Measurements from ENCODE around the gene FYB2.

The FYB2 gene

GRCh38 chr1:56835657-56836056 lies 16.5 kb upstream of the FYB2 start:
- DNase-seq (ENCODE audit: low read depth in 4 of 4, low spot score in 1 of 4) = no peak

GRCh38 chr1:56834137-56834900 lies 15.1 kb upstream of the FYB2 start:
- no peak for DNase-seq (ENCODE audit: low read depth in 4 of 4, low spot score in 1 of 4)

- no peak for DNase-seq (ENCODE audit: low read depth in 4 of 4, low spot score in 1 of 4)
Observed at GRCh38 chr1:56833088-56833487, 13.9 kb upstream of the FYB2 start.

GRCh38 chr1:56831871-56832693 lies 12.9 kb upstream of the FYB2 start:
- DNase-seq (ENCODE audit: low read depth in 4 of 4, low spot score in 1 of 4) = peak; percentile 25 to 55 (median 48)

- no peak for DNase-seq (ENCODE audit: low read depth in 4 of 4, low spot score in 1 of 4)
Observed at GRCh38 chr1:56830052-56830451, 10.8 kb upstream of the FYB2 start.

GRCh38 chr1:56827711-56828110 lies 8.5 kb upstream of the FYB2 start:
- DNase-seq (ENCODE audit: low read depth in 4 of 4, low spot score in 1 of 4) = no peak

GRCh38 chr1:56825436-56825835 lies 6.2 kb upstream of the FYB2 start:
- DNase-seq (ENCODE audit: low read depth in 4 of 4, low spot score in 1 of 4) = no peak

- no peak for DNase-seq (ENCODE audit: low read depth in 4 of 4, low spot score in 1 of 4)
Observed at GRCh38 chr1:56824938-56825337, 5.7 kb upstream of the FYB2 start.

- no peak for DNase-seq (ENCODE audit: low read depth in 4 of 4, low spot score in 1 of 4)
Observed at GRCh38 chr1:56824271-56824670, 5.1 kb upstream of the FYB2 start.

GRCh38 chr1:56821462-56821797 lies 2.2 kb upstream of the FYB2 start:
- DNase-seq (ENCODE audit: low read depth in 4 of 4, low spot score in 1 of 4) = no peak

- peak; percentile 38 to 66 (median 54) for DNase-seq (ENCODE audit: low read depth in 4 of 4, low spot score in 1 of 4)
Observed at GRCh38 chr1:56820755-56821461, 1.7 kb upstream of the FYB2 start.

GRCh38 chr1:56817716-56818463 lies 1.3 kb downstream of the FYB2 start:
- no peak for DNase-seq (ENCODE audit: low read depth in 4 of 4, low spot score in 1 of 4)

GRCh38 chr1:56816909-56817308 lies 2.3 kb downstream of the FYB2 start:
- DNase-seq (ENCODE audit: low read depth in 4 of 4, low spot score in 1 of 4) = no peak

- no peak for DNase-seq (ENCODE audit: low read depth in 4 of 4, low spot score in 1 of 4)
Observed at GRCh38 chr1:56816264-56816663, 2.9 kb downstream of the FYB2 start.

- no peak for DNase-seq (ENCODE audit: low read depth in 4 of 4, low spot score in 1 of 4)
Observed at GRCh38 chr1:56814205-56814604, 5.0 kb downstream of the FYB2 start.

GRCh38 chr1:56811331-56811730 lies 7.9 kb downstream of the FYB2 start:
- DNase-seq (ENCODE audit: low read depth in 4 of 4, low spot score in 1 of 4) = no peak

GRCh38 chr1:56808410-56808809 lies 10.8 kb downstream of the FYB2 start:
- no peak for DNase-seq (ENCODE audit: low read depth in 4 of 4, low spot score in 1 of 4)

GRCh38 chr1:56806804-56807203 lies 12.4 kb downstream of the FYB2 start:
- DNase-seq (ENCODE audit: low read depth in 4 of 4, low spot score in 1 of 4) = no peak

- DNase-seq (ENCODE audit: low read depth in 4 of 4, low spot score in 1 of 4) = no peak
Observed at GRCh38 chr1:56803561-56804156, 15.5 kb downstream of the FYB2 start.

GRCh38 chr1:56799605-56800400 lies 19.4 kb downstream of the FYB2 start:
- DNase-seq (ENCODE audit: low read depth in 4 of 4, low spot score in 1 of 4) = no peak

Data from stimulated activated CD4-positive, alpha-beta T cell treated with anti-CD3 and anti-CD28 coated beads, Interleukin-1b, Interleukin-23, amount 100 ng/mL, for 24 hours (primary cell).